Measurements from ENCODE around the gene ZFP91.

GRCh38 chr11:58621586-58622262, 42.9 kb downstream of the ZFP91 start:
- TF ChIP-seq POLR2AphosphoS5 (IDR thresholded peaks at IDR 0.05) = no peak
- TF ChIP-seq CTCF (IDR thresholded peaks at IDR 0.05; ENCODE audit: poor library complexity, severe bottlenecking) = no peak
- TF ChIP-seq TAF1 (IDR thresholded peaks at IDR 0.05; ENCODE audit: low read depth) = no peak
- no peak for TF ChIP-seq MXI1 (conservative IDR thresholded peaks at IDR 0.05; ENCODE audit: poor library complexity, severe bottlenecking)
- TF ChIP-seq EZH2 (IDR thresholded peaks at IDR 0.05; ENCODE audit: borderline replicate concordance, insufficient read depth, low read length, poor library complexity, severe bottlenecking) = no peak
- no peak for TF ChIP-seq SMC3 (conservative IDR thresholded peaks at IDR 0.05; ENCODE audit: poor library complexity)
- TF ChIP-seq EP300 (conservative IDR thresholded peaks at IDR 0.05; ENCODE audit: poor library complexity, severe bottlenecking) = no peak
- TF ChIP-seq REST (IDR thresholded peaks at IDR 0.05; ENCODE audit: borderline replicate concordance) = no peak

Data from neural cell (in vitro differentiated cells).